HG02610 (cell line): Measurements from ENCODE around the gene SUFU.

Experiments used
- ATAC-seq: cut with Tn5 transposase; IDR thresholded peaks from one replicate; pipeline ENCODE4 v1.9.1; 2021; ENCODE audit warnings: mild to moderate bottlenecking, moderate library complexity; ENCODE audit not compliant: unreplicated experiment

Gene SUFU

GRCh38 chr10:102546606-102547320, 43.0 kb downstream of the SUFU start:
- no peak for ATAC-seq

- no peak for ATAC-seq
Observed at GRCh38 chr10:102549549-102549948, 45.8 kb downstream of the SUFU start.

GRCh38 chr10:102550636-102551210, 47.0 kb downstream of the SUFU start:
- ATAC-seq, result no peak

DNA sequence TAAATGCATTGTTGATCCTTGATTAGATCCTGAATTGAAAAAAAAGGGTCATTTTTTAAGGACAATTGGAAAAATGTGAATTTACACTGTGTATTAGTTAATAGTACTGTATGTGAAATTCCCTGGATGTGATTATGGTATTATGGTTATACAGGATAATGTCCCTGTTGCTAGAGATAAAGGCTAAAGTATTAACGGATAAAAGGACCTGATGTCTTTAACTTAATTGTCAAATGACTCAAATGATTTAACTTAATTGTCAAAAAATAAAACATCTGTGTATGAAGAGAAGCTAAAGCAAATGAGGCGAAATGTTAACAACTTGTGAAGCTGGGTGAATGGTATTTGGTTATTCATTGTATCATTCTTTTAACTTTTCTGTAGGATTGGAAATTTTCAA, 48.8 kb downstream of the SUFU start:
- ATAC-seq, result no peak

- no peak for ATAC-seq
Observed at GRCh38 chr10:102553771-102554170, 50.0 kb downstream of the SUFU start.

DNA sequence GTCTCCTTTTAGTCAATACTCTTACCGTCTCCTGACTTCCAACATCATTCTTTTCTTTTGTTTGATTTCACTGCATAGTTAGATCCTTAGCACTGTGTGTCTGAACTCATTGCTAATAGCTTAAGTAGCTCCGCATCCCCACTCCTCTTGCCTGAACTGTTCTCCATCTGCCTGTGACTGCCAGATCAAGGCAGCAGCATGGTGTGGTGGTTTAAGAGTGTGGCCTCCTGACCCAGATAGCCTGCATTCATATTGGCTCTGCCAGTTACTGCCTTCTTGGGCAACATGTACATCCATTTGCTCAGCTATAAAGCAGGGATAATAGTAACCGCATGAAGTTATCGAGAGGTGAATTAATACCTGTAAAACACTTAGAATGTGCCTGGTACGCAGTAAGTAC, 50.8 kb downstream of the SUFU start:
- no peak for ATAC-seq

- ATAC-seq, result no peak
Observed at GRCh38 chr10:102555781-102556328, 52.1 kb downstream of the SUFU start.

GRCh38 chr10:102557569-102557968, 53.8 kb downstream of the SUFU start:
- ATAC-seq, result no peak

GRCh38 chr10:102559764-102560163, 56.0 kb downstream of the SUFU start:
- no peak for ATAC-seq

- no peak for ATAC-seq
Observed at GRCh38 chr10:102564209-102564834, 60.5 kb downstream of the SUFU start.

DNA sequence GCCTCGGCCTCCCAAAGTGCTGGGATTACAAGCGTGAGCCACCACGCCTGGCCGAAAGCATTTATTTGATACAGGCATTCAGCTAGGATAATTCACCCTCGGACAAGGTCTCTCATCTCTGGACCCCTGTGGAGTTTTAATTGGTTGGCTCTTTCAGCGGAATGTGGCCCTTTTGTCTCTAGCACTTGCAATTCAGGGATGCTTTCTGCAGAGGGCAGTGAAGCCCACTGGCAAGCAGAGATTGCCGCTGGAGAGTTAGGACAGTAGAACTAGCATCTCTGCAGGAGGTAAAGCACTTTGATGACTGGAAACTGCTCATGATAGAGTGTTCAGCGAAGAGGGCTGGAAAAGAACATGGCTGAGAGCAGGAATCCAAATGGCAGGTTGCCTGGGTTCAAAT, 62.0 kb downstream of the SUFU start:
- no peak for ATAC-seq

GRCh38 chr10:102578782-102579181, 75.0 kb downstream of the SUFU start:
- no peak for ATAC-seq

DNA sequence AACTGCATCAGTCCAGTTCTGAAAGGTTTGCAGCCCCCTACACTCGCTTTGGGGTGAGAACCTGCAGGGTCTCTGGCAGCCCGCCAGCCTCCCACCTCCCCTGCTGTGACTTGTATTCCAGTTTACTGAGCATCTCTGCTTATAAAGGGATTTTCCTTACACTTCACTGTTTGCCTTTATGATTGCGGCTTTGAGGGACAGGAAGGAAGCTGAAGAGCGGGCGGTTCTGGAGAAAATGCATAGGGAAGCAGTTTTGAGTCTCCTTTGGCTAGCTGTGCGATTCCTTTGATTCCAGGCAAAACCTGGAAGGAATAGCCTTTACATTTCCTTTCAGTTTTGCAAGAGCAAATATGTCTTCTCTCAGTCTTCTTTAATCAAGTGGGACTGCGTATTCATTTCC, 75.6 kb downstream of the SUFU start:
- ATAC-seq, result no peak

GRCh38 chr10:102580230-102580629, 76.5 kb downstream of the SUFU start:
- no peak for ATAC-seq

GRCh38 chr10:102581401-102581800, 77.6 kb downstream of the SUFU start:
- ATAC-seq, result no peak

DNA sequence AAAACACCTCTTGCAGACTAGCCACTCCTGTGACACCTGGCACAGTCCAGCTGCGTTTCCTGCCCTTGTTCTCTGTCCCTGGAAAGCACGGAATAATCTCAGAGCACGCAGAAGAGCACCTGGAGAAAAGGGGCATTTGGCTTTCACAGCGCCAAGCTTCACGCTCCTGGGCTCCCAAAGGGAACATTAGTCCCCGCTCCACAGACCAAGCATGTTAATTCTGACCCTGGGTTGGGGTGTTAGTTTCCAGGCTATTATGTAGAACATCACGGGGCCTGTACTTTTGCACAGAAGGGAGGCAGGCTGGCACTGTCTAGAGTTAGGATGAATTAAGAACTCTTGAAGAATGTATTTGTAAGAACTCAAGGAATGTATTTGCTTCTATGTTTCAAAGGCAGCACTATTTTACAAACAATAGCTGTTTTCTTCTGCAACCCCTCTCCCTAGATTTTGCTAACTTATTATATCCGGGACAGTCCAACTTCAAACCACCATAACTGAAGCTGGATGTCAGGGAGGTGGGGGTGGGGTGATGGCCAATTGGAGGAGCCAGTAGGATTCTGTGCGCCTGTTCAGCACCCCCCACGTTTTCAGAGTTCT, 78.3 kb downstream of the SUFU start:
- no peak for ATAC-seq

- no peak for ATAC-seq
Observed at GRCh38 chr10:102583435-102584417, 80.0 kb downstream of the SUFU start.

- ATAC-seq, result no peak
Observed at GRCh38 chr10:102585026-102585425, 81.3 kb downstream of the SUFU start.

DNA sequence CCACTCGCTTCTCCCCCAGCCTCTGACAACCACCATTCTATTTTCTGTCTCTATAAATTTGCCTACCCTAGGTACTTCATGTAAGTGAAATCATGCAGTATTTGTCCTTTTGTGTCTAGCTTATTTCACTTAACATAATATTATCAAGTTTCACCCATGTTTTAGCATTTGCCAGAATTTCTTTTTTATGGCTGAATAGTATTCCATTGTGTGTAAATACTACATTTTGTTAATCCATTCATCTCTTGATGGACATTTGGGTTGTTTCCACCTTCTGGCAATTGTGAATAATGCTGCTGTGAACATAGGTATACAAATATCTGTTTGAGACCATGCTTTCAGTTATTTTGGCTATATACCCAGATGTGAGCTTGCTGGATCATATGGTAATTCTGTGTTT, 83.1 kb downstream of the SUFU start:
- no peak for ATAC-seq

- no peak for ATAC-seq
Observed at GRCh38 chr10:102588875-102589274, 85.1 kb downstream of the SUFU start.
